Endothelial cell of umbilical vein (primary cell): ENCODE data around the gene FBXW11.

Source experiments
- EZH2 ChIP-seq: IDR thresholded peaks from 2 replicates; pipeline ENCODE4 v1.6.1; 2012; ENCODE audit warnings: borderline replicate concordance, low read depth, mild to moderate bottlenecking, moderate library complexity, low read length, inconsistent platforms; ENCODE audit not compliant: severe bottlenecking
- JUN ChIP-seq: IDR thresholded peaks from 2 replicates; pipeline ENCODE4 v1.6.1; 2011; ENCODE audit warnings: borderline replicate concordance, low read depth; ENCODE audit not compliant: insufficient read length, insufficient read depth
- MAX ChIP-seq: IDR thresholded peaks from 2 replicates; pipeline ENCODE4 v1.6.1; 2011; ENCODE audit not compliant: insufficient read depth, insufficient read length
- MYC ChIP-seq: IDR thresholded peaks from one replicate; pipeline ENCODE4 v1.6.1; 2011; ENCODE audit warnings: mild to moderate bottlenecking, low read depth, low read length
- POLR2A ChIP-seq: IDR thresholded peaks from 2 replicates; pipeline ENCODE4 v1.6.1; 2012; ENCODE audit warnings: low read depth, mild to moderate bottlenecking, control low read depth, low read length
- POLR2AphosphoS5 ChIP-seq: IDR thresholded peaks from 2 replicates; pipeline ENCODE4 v1.6.1; 2012; ENCODE audit warnings: low read depth, mild to moderate bottlenecking, control low read depth, low read length, moderate library complexity; ENCODE audit not compliant: insufficient read depth
- TF ChIP-seq, protein P1 (sequence below), 2 donors: IDR thresholded peaks; 1 replicate in 1 of 2; 2 replicates in 1 of 2; pipeline ENCODE4 v1.5.1; 2011; ENCODE audit warnings: low read length in 2 of 2, mild to moderate bottlenecking in 2 of 2, moderate library complexity in 2 of 2, control low read depth in 1 of 2, inconsistent platforms in 1 of 2, low read depth in 1 of 2; ENCODE audit not compliant: insufficient read depth in 1 of 2; ENCODE audit errors: extremely low read depth in 1 of 2

- TF ChIP-seq, protein P1, sequence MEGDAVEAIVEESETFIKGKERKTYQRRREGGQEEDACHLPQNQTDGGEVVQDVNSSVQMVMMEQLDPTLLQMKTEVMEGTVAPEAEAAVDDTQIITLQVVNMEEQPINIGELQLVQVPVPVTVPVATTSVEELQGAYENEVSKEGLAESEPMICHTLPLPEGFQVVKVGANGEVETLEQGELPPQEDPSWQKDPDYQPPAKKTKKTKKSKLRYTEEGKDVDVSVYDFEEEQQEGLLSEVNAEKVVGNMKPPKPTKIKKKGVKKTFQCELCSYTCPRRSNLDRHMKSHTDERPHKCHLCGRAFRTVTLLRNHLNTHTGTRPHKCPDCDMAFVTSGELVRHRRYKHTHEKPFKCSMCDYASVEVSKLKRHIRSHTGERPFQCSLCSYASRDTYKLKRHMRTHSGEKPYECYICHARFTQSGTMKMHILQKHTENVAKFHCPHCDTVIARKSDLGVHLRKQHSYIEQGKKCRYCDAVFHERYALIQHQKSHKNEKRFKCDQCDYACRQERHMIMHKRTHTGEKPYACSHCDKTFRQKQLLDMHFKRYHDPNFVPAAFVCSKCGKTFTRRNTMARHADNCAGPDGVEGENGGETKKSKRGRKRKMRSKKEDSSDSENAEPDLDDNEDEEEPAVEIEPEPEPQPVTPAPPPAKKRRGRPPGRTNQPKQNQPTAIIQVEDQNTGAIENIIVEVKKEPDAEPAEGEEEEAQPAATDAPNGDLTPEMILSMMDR (IDR thresholded peaks at IDR 0.05; ENCODE audit: extremely low read depth in 1 of 2, insufficient read depth in 1 of 2, low read depth in 1 of 2, low read length in 2 of 2): no peak
- TF ChIP-seq POLR2AphosphoS5 (no peak), MAX (no peak), EZH2 (no peak), MYC (no peak), JUN (no peak), POLR2A (no peak)
These were observed 46.2 kb upstream of the FBXW11 start for GRCh38 chr5:172052450-172053236.
